ENCODE data around the gene COL4A3. TPM values are rescaled to one million over a fixed set of nuclear protein-coding genes. Genes with fewer than 3 reads are reported as not detected.

Gene COL4A3
- total RNA-seq, 8 experiments from 2014 or later, result 0.21 to 1.3 (median 0.59) TPM

DNA sequence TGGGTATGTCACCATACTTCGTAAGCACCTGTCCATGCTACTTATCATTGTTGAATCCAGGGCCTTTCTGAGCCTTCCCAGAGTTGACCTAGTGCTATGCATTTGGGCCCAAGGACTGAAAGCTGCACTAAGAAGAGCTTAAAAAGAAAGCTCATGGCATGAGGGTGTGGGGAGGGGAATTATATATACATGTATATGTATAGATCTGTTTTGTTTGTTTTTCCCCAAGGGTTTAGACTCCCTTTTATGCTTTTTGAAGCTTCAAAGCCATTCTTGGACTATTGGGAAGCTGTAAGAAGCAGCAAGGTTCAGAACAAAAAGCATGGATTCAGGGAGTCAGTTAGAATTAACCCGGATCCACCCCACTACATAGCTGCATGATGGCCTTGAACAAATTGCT, 183.9 kb downstream of the COL4A3 start:
- Histone ChIP-seq H3K27ac (no peak overlapping the region), H3K4me1 (replicated peaks in 1 of 2) (no peaks in the 10 kb centered on the region), H3K4me3 (no peak overlapping the region)
- in situ Hi-C loops (cut with MboI; ENCODE audit: low pct_unique_long_range_greater_than_20kb in 2 of 9, low sequenced_read_pairs in 9 of 9, unreplicated experiment in 9 of 9), result no loop called here
- WGBS, 10 experiments, result 86 to 100% (median 100%) methylated on average over 1 to 2 of the region's 2 CpGs; no CpG with 5 or more reads in 2 of the 10 experiments
- ATAC-seq (replicated peaks in 6 of 8), result peak in 1 of 8 experiments; percentile 79

DNA sequence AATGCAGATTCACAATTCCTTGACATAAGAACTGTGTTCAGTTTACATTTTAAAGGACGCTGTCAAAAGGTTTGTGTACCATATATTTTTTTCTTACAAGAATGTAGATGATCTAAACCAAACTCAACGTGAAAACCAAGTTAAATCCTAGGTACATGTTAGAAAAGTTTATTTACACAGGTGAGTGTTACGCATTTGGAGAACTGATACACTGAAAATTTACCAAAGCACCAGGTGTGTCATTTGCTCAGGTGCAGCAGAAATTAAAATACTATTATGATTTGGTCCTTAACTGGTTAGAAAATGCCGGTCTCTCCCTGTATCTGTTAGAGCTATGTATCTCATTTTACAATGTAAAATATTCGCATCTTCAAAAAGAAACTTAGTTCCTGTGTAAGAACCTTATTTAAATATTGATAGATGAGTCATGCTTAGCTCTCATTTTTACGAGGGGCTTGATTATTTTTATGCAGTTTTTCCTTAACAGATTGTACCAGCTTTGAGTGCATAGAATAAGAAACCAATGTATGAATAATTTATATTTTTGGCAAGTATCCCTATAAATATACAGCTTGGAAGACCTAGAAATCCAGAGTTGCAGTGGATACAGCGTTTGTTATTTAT, 185.7 kb downstream of the COL4A3 start:
- no peak overlapping the region for H3K27ac ChIP-seq
- in situ Hi-C loops (cut with MboI; ENCODE audit: low pct_unique_long_range_greater_than_20kb in 2 of 9, low sequenced_read_pairs in 9 of 9, unreplicated experiment in 9 of 9), result no loop called here
- no peaks in the 10 kb centered on the region for H3K4me1 ChIP-seq (replicated peaks in 1 of 2)
- WGBS, 10 experiments, result 39 to 96% (median 82%) methylated on average over 4 to 7 of the region's 7 CpGs
- no peak overlapping the region for H3K4me3 ChIP-seq
- peak in 3 of 8 experiments; percentile 70 to 83 (median 71) for ATAC-seq (replicated peaks in 6 of 8)

DNA sequence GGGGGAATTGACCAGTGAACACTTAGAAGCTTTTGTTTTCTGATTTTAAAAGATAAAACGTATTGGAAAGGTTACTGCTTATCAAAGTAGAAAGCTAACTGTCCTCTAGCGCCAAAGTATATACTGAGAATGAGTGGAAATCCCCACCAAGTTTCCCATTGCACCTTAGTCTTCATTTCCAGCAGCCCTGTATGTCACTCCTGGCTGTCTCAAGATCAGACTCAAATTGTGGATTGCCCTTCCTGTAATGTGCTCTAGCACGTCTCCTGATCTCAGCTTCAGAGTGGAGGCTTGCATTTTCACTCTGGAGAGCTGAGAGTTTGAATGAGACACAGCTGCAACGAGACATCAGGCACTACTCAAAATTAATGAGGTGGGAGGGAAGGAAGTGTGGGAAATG, 187.2 kb downstream of the COL4A3 start:
- Histone ChIP-seq H3K4me1 (replicated peaks in 1 of 2) (no peaks in the 10 kb centered on the region), H3K27ac (no peak overlapping the region), H3K4me3 (no peak overlapping the region)
- WGBS, 10 experiments, result 60 to 100% (median 75%) methylated on average over 1 to 4 of the region's 4 CpGs; no CpG with 5 or more reads in 2 of the 10 experiments
- in situ Hi-C loops (cut with MboI; ENCODE audit: low pct_unique_long_range_greater_than_20kb in 2 of 9, low sequenced_read_pairs in 9 of 9, unreplicated experiment in 9 of 9), result no loop called here
- no peak for ATAC-seq (replicated peaks in 6 of 8)

DNA sequence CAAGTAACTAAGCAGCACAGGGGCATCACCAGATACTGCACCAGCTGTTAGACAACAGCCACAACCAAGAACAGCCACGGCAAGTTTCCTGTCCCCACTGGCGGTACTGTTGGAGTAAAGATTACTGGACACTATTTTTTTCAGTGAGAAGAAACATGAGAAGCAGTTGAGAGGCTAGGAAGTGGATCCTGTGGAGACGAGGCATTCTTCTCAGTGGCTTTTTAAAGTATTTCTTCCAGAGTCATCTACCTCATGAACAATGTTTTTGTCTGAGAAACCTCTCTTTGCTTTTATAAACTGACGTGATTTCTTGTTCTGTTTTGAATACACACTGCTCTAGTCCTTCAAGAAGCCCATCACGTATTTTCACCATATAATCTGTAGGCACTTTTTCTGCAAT, 195.9 kb downstream of the COL4A3 start:
- Histone ChIP-seq H3K4me1 (replicated peaks in 1 of 2) (no peaks in the 10 kb centered on the region), H3K27ac (no peak overlapping the region), H3K4me3 (no peak overlapping the region)
- no peak for ATAC-seq (replicated peaks in 6 of 8)
- WGBS, 10 experiments, result 60 to 100% (median 94%) methylated on average over 1 to 5 of the region's 5 CpGs
- in situ Hi-C loops (cut with MboI; ENCODE audit: low pct_unique_long_range_greater_than_20kb in 2 of 9, low sequenced_read_pairs in 9 of 9, unreplicated experiment in 9 of 9), result no loop called here

DNA sequence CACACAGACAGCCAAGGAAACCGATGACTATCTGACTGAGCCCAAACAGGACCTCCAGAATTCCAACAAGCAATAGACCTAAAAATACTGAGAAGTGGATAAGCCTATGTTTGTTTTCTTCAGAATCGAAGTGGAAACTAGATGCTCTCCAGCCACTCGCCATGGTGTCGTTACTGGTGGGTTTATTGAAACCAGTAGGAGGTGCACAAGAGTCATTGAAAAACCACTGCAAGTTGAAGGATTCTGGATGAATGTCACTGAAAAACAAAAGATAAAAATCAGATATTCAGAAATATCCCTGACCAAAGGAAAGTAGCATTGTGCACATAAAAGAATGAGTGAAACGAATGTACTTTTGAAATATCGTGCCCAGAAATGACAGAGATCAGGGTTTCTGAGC, 199.3 kb downstream of the COL4A3 start:
- in situ Hi-C loops (cut with MboI; ENCODE audit: low pct_unique_long_range_greater_than_20kb in 2 of 9, low sequenced_read_pairs in 9 of 9, unreplicated experiment in 9 of 9), result no loop called here
- WGBS, 10 experiments, result 90 to 100% (median 96%) methylated on average over 2 to 6 of the region's 6 CpGs; no CpG with 5 or more reads in 1 of the 10 experiments
- Histone ChIP-seq H3K4me1 (replicated peaks in 1 of 2) (no peaks in the 10 kb centered on the region), H3K27ac (no peak overlapping the region), H3K4me3 (no peak overlapping the region)
- no peak for ATAC-seq (replicated peaks in 6 of 8)

Other genes starting within 250 kb of the COL4A3 start
- 1 to 10 TPM in 2 of 8 experiments, under 1 TPM in 6; 0.08 to 1.6 (median 0.45) TPM for gene COL4A4, start 419 bp upstream of the COL4A3 start, total RNA-seq
- 100 to 1,000 TPM in 4 of 8 experiments, 10 to 100 TPM in 4; 74.7 to 112 (median 98.4) TPM for gene MFF, start 160.6 kb downstream of the COL4A3 start, total RNA-seq
- gene TM4SF20, start 214.7 kb downstream of the COL4A3 start, total RNA-seq, result under 1 TPM in 7 of 8 experiments, not detected in 1; 0.15 to 0.59 (median 0.33) TPM
- not detected for gene SCYGR1, start 223.3 kb downstream of the COL4A3 start, total RNA-seq